ENCODE data around the gene TRMT10B. TPM values are rescaled to one million over a fixed set of nuclear protein-coding genes. Genes with fewer than 3 reads are reported as not detected.
"Not testable (repeated sequence)": the region's sequence is repeated elsewhere in the genome, so short reads cannot be mapped to it uniquely, and the experiment has no call there.

Gene TRMT10B
- total RNA-seq, 4 donors from 2014 or later = 3.5 to 11.3 (median 7.1) TPM

DNA sequence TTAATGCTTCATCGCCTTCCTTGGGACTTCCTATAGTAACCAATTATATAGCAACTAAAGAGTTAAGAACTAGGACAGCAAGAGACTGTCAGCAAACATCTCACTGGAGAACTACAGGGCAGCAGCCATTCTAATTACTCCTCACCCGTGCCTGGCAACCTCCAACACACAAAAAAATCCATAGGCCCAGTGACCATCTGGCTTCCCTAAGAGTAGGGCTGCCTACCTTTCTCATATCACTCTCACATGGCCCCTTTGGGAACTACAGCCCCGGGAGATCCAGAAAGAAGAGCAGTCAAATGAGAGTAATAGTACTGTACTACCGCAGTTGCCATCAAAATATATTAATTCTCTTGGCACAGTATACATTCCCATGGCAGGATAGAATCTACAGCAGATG, 52.7 kb downstream of the TRMT10B start:
- H3K36me3 ChIP-seq = no peaks in the 10 kb centered on the region
- no peak for DNase-seq
- 73 to 79% methylated on average over 4 of the region's 4 CpGs for WGBS, 2 donors
- intact Hi-C loops (cut with DNase I) = no loop called here
- no peaks in the 10 kb centered on the region for H3K27me3 ChIP-seq
- peaks cover 13 to 14% of the 10 kb centered on the region in 2 donors for H3K4me1 ChIP-seq
- TF ChIP-seq POLR2A (IDR thresholded peaks at IDR 0.05) = no peak
- TF ChIP-seq, protein P1, sequence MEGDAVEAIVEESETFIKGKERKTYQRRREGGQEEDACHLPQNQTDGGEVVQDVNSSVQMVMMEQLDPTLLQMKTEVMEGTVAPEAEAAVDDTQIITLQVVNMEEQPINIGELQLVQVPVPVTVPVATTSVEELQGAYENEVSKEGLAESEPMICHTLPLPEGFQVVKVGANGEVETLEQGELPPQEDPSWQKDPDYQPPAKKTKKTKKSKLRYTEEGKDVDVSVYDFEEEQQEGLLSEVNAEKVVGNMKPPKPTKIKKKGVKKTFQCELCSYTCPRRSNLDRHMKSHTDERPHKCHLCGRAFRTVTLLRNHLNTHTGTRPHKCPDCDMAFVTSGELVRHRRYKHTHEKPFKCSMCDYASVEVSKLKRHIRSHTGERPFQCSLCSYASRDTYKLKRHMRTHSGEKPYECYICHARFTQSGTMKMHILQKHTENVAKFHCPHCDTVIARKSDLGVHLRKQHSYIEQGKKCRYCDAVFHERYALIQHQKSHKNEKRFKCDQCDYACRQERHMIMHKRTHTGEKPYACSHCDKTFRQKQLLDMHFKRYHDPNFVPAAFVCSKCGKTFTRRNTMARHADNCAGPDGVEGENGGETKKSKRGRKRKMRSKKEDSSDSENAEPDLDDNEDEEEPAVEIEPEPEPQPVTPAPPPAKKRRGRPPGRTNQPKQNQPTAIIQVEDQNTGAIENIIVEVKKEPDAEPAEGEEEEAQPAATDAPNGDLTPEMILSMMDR (IDR thresholded peaks at IDR 0.05) = no peak
- H3K4me3 ChIP-seq (replicated peaks in 1 of 3) = no peak overlapping the region
- no peak overlapping the region for H3K27ac ChIP-seq
- H3K9me3 ChIP-seq = no peaks in the 10 kb centered on the region

DNA sequence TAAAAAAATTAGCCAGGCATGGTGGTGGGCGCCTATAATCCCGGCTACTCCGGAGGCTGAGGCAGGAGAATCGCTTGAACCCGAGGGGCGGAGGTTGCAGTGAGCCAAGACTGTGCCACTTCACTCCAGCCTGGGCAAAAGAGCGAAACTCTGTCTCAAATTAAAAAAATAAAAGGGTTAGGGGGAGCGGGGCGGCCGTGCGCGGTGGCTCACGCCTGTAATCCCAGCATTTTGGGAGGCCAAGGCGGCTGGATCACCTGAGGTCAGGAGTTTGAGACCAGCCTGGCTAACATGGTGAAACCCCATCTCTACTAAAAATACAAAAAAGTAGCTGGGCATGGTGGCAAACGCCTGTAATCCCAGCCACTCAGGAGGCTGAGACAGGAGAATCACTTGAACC, 56.1 kb downstream of the TRMT10B start:
- H3K36me3 ChIP-seq; H3K27me3 ChIP-seq; intact Hi-C loops (cut with DNase I); H3K9me3 ChIP-seq; H3K4me1 ChIP-seq; H3K27ac ChIP-seq; DNase-seq; H3K4me3 ChIP-seq (replicated peaks in 1 of 3): not testable (repeated sequence)
- WGBS, 2 donors = 93 to 96% methylated on average over 15 of the region's 15 CpGs

DNA sequence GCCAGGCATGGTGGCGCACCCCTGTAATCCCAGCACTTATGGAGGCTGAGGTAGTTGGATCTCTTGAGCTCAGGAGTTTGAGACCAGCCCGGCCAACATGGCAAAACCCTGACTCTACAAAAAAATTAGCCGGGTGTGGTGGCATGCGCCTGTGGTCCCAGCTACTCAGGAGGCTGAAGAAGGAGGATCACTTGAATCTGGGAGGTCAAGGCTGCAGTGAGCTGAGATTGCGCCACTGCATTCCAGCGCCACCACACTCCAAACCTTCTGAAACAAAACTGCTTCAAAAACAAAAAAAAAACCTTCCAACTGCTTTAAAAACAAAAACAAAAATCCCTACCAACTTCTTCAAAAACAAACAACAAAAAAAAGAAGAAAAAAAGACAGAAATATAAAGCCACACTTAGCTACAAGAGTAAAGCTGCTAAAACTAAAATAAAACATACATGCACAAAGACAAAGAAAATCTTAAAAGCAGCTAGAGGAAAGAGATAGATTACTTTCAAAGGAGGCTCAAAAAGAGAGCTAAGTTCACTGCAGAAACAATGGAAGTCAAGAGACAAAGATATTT, 58.4 kb downstream of the TRMT10B start:
- WGBS, 2 donors = 97% methylated on average over 6 of the region's 6 CpGs
- Histone ChIP-seq H3K4me1 (no peaks in the 10 kb centered on the region), H3K27ac (no peak overlapping the region), H3K4me3 (replicated peaks in 1 of 3) (no peak overlapping the region), H3K27me3 (no peaks in the 10 kb centered on the region), H3K9me3 (no peaks in the 10 kb centered on the region), H3K36me3 (no peaks in the 10 kb centered on the region)
- TF ChIP-seq, protein P1 (IDR thresholded peaks at IDR 0.05) = no peak
- TF ChIP-seq POLR2A (IDR thresholded peaks at IDR 0.05) = no peak
- no peak for DNase-seq
- intact Hi-C loops (cut with DNase I) = no loop called here

DNA sequence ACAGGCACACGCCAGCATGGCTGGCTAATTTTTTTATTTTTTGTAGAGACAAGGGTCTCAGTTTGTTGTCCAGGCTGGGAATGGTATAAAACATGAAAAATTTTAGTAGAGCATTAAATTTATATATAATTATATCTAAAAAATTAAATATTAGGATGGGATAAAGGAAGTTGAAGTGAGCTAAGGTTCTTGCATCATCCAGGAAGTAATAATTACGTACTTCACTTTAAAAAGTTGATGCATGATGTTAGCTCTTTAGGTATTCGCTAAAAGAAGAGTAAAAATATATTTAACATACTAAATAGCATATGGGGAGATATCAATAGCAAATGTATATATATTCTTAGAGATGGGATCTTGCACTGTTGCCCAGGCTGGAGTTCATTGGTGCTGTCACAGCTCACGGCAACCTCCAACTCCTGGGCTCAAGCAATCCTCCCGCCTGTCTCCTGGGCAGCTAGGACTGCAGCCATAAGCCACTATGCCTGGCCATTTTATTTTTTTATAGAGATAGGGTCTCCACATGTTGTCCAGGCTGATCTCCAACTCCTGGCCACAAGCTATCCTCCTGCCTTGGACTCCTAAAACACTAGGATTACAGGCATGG, 59.3 kb downstream of the TRMT10B start:
- H3K4me3 ChIP-seq (replicated peaks in 1 of 3) = no peak overlapping the region
- no peaks in the 10 kb centered on the region for H3K36me3 ChIP-seq
- no peak for TF ChIP-seq POLR2A (IDR thresholded peaks at IDR 0.05)
- TF ChIP-seq, protein P1 (IDR thresholded peaks at IDR 0.05) = no peak
- no peak overlapping the region for H3K27ac ChIP-seq
- no peaks in the 10 kb centered on the region for H3K27me3 ChIP-seq
- WGBS, 2 donors = 91 to 94% methylated on average over 5 of the region's 5 CpGs
- no peaks in the 10 kb centered on the region for H3K4me1 ChIP-seq
- intact Hi-C loops (cut with DNase I) = no loop called here
- no peak for DNase-seq
- H3K9me3 ChIP-seq = no peaks in the 10 kb centered on the region

DNA sequence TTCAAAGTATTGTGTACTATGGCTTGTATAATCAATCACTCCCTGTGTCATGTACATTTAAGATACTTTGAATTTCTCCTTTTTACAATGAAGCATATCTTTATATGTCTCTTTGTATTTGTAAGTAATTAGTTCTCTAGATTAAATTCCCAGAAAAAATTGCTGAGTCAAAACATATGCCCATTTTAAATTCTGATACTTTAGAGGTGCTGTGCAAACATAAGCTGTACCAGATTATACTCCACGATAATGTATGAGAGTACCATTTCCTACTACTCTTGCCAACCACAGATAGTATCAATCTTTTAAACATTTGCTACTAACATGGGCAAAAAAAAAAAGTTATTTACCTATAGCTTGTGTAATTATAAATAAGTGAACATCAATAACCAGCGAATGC, 65.2 kb downstream of the TRMT10B start:
- no peak for DNase-seq
- Histone ChIP-seq H3K27ac (no peak overlapping the region), H3K9me3 (no peaks in the 10 kb centered on the region), H3K36me3 (peaks cover 0 to 5% of the 10 kb centered on the region in 2 donors), H3K4me3 (replicated peaks in 1 of 3) (no peak overlapping the region), H3K4me1 (no peaks in the 10 kb centered on the region), H3K27me3 (no peaks in the 10 kb centered on the region)
- TF ChIP-seq POLR2A (IDR thresholded peaks at IDR 0.05) = no peak
- TF ChIP-seq, protein P1 (IDR thresholded peaks at IDR 0.05) = no peak
- 93 to 97% methylated on average over 2 of the region's 2 CpGs for WGBS, 2 donors
- intact Hi-C loops (cut with DNase I) = no loop called here

All from thyroid gland (tissue), 4 donors.